ENCODE data around the gene POLR1C.

The POLR1C gene

GRCh38 chr6:43488667-43489276 is 28.1 kb upstream of the POLR1C start:
- TF ChIP-seq CTCF (conservative IDR thresholded peaks at IDR 0.05) = no peak
- H3K27ac ChIP-seq = no peak overlapping the region

- no peak overlapping the region for H3K27ac ChIP-seq
- no peak for TF ChIP-seq CTCF (conservative IDR thresholded peaks at IDR 0.05)
Measured at GRCh38 chr6:43489277-43490072, 27.4 kb upstream of the POLR1C start.

GRCh38 chr6:43490523-43490939 is 26.4 kb upstream of the POLR1C start:
- no peak overlapping the region for H3K27ac ChIP-seq
- TF ChIP-seq CTCF (conservative IDR thresholded peaks at IDR 0.05) = no peak

- H3K27ac ChIP-seq = no peak overlapping the region
- no peak for TF ChIP-seq CTCF (conservative IDR thresholded peaks at IDR 0.05)
Measured at GRCh38 chr6:43491750-43492661, 24.9 kb upstream of the POLR1C start.

- no peak overlapping the region for H3K27ac ChIP-seq
- TF ChIP-seq CTCF (conservative IDR thresholded peaks at IDR 0.05) = no peak
Measured at GRCh38 chr6:43492673-43493072, 24.2 kb upstream of the POLR1C start.

- no peak overlapping the region for H3K27ac ChIP-seq
- no peak for TF ChIP-seq CTCF (conservative IDR thresholded peaks at IDR 0.05)
Measured at GRCh38 chr6:43493230-43493629, 23.7 kb upstream of the POLR1C start.

- no peak for TF ChIP-seq CTCF (conservative IDR thresholded peaks at IDR 0.05)
- H3K27ac ChIP-seq = no peak overlapping the region
Measured at GRCh38 chr6:43493833-43494232, 23.1 kb upstream of the POLR1C start.

Measured in VCaP (cell line).